Melanocyte of skin (primary cell): Measurements from ENCODE around the gene ISCA2. TPM values are rescaled to one million over a fixed set of nuclear protein-coding genes. Genes with fewer than 3 reads are reported as not detected.

Experiments used
- total RNA-seq, 2 donors: library from RNA; depleted of rRNA; stranded (reverse); fragments of >200 nt; gene quantifications; 2 replicates each; pipeline ENCODE4 v1.2.3, GENCODE V29; 2012

ISCA2 gene
- 10 to 100 TPM; 14.8 to 36.3 TPM for total RNA-seq

GRCh38 chr14:74493343-74494261, at the start of gene ISCA2:
TSS of gene ISCA2 (plus strand) at chr14:74493765. CDS start at chr14:74493775, 10 bp downstream.

GRCh38 chr14:74492776-74493342, 706 bp upstream of the ISCA2 start, which contains the start of gene NPC2:
TSS of gene NPC2 (minus strand) at chr14:74493305. CDS start at chr14:74493274, 31 bp downstream.

Other genes starting within 250 kb of the ISCA2 start
- 10 to 100 TPM; 30.3 to 38.3 TPM for gene ABCD4, start 190.8 kb upstream of the ISCA2 start, total RNA-seq
- not detected for gene VRTN, start 145.3 kb upstream of the ISCA2 start, total RNA-seq
- not detected for gene SYNDIG1L, start 67.6 kb upstream of the ISCA2 start, total RNA-seq
- gene NPC2, start 460 bp upstream of the ISCA2 start, total RNA-seq, result 100 to 1,000 TPM; 197 to 224 TPM
- under 1 TPM; 0.69 to 1.00 TPM for gene LTBP2, start 118.5 kb downstream of the ISCA2 start, total RNA-seq
- gene AREL1, start 219.3 kb downstream of the ISCA2 start, total RNA-seq, result 10 to 100 TPM; 42.0 to 52.9 TPM
- gene FCF1, start 219.4 kb downstream of the ISCA2 start, total RNA-seq, result 10 to 100 TPM; 24.8 to 27.0 TPM